Adipocyte (in vitro differentiated cells): ENCODE results near the gene SLC9A7.

Experiments used
- DNase-seq: peaks from one replicate; pipeline ENCODE4 v3.0.0-alpha.2; 2015; ENCODE audit warnings: low read depth
- H3K27me3 ChIP-seq: replicated peaks from 2 replicates; pipeline ENCODE4 v1.7.0; 2013; ENCODE audit warnings: mild to moderate bottlenecking, low read length, moderate library complexity; ENCODE audit not compliant: control insufficient read depth, insufficient read depth
- H3K36me3 ChIP-seq: 2 replicates; pipeline ENCODE4 v1.7.0; 2013; ENCODE audit warnings: low read length, mild to moderate bottlenecking, moderate library complexity; ENCODE audit not compliant: control insufficient read depth, insufficient read depth, severe bottlenecking
- H3K4me1 ChIP-seq: 2 replicates; pipeline ENCODE4 v1.7.0; 2013; ENCODE audit warnings: mild to moderate bottlenecking, low read length, moderate library complexity; ENCODE audit not compliant: control insufficient read depth, insufficient read depth
- H3K4me3 ChIP-seq: 2 replicates; pipeline ENCODE4 v1.7.0; 2013; ENCODE audit warnings: mild to moderate bottlenecking, low read length, moderate library complexity
- H3K9ac ChIP-seq: 2 replicates; pipeline ENCODE4 v1.7.0; 2013; ENCODE audit warnings: mild to moderate bottlenecking, low read length, moderate library complexity
- H3K9me3 ChIP-seq: 2 replicates; pipeline ENCODE4 v1.7.0; 2013; ENCODE audit warnings: mild to moderate bottlenecking, low read length, moderate library complexity; ENCODE audit not compliant: control insufficient read depth

Gene SLC9A7

DNA sequence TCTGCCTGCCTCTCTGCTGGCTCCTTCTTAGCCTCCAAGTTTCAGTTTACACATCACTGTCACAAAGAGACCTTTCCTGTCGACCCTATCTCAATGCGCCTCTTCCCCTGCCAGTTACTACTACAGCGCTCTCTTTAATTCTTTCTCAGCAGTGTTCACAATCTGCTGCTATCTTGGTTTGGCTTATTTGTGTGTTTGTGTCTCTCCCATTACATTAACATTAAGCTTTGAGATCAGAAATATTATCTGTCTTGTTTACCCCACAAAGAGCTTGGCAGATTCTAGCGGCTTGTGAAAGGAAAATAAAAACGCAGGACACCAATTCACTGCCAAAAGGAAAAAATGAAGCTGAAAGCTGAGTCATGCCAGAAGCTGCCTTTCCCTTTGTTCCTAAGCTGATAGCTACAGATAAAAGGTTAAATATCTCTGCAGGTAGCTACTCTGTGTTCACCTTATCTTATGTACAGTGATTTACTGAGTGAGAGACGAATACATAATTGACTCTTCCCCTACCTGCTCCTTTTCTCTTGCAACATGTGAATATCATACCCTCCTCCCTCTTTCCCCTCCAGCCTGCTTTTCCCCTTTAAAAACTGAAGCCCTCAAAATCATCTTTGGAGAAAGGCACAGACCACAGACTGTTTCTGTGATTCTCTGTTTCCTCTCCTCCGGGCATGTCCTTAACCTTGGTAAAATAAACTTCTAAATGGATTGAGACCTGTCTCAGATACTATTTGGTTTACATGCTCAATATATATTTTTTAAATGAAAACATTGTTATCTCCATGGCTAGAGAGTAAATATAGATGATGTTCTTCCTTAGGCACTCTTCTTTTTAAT lies 19.3 kb upstream of the SLC9A7 start:
- peaks cover 12% of the 10 kb centered on the region for H3K27me3 ChIP-seq
- peaks cover 9% of the 10 kb centered on the region for H3K4me1 ChIP-seq
- H3K4me3 ChIP-seq = peak overlapping the region; percentile 39
- H3K9ac ChIP-seq = peak overlapping the region; percentile 12
- peak; percentile 51 for DNase-seq
- H3K9me3 ChIP-seq = no peaks in the 10 kb centered on the region
- H3K36me3 ChIP-seq = no peaks in the 10 kb centered on the region

DNA sequence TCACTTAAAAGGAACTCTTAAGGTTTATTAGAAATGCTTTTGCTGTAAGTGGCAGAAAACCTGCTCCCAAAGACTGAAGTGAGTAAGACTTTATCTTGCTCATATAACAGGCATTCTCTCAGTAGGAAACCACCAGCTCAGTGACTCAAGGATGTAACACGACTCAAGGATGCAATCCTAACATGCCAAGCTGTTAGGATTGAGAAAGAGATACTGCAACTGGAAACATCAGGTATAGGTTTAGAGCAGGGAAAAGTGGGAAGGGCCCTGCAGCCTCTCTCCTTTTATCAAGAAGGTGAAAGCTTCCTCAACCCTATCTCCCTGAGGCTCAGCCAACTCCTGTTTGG lies 11.9 kb upstream of the SLC9A7 start:
- DNase-seq = peak; percentile 78
- peak overlapping the region; percentile 2 for H3K9ac ChIP-seq
- no peaks in the 10 kb centered on the region for H3K4me1 ChIP-seq
- no peaks in the 10 kb centered on the region for H3K9me3 ChIP-seq
- H3K36me3 ChIP-seq = no peaks in the 10 kb centered on the region
- H3K4me3 ChIP-seq = no peak overlapping the region
- H3K27me3 ChIP-seq = no peaks in the 10 kb centered on the region

DNA sequence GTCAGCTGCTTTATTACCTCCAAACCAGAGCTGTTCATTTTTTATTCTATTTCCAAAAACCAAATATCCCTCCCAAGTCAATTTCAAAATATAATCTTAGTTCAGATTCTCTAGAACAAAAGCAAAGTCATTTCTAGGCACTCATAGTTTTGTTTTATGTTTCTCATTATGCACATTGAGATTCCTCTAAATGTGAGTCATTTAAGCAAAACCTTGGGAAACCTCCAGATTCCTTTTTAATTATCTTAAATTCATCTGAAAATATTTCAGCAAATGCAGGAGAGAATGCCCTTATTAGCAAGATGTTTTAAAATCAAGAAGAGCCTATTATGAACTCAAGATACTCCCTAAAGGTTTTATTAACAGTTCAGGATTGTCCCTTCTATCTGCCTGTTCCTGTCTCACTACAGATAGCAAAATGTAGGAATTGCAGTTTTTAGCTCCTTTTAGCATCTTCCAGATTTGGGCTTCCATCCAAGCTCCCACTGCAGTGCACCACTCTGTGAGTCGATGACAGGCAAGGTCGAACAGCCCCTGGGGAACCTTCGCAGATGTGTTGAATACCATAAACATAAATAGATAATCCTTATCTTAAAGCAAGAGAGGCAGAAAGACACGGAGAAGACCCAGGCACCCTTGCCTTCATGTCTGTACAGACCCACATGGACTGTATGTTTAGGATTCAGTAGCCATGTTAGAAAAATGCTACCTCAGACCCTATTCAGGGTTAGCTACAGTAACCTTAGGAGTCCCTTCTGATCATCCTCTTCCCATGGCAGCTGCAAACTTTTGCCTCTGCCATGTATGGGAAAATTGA lies 11.3 kb upstream of the SLC9A7 start:
- H3K36me3 ChIP-seq = no peaks in the 10 kb centered on the region
- peak; percentile 66 for DNase-seq
- no peaks in the 10 kb centered on the region for H3K27me3 ChIP-seq
- H3K4me1 ChIP-seq = no peaks in the 10 kb centered on the region
- peak overlapping the region; percentile 5 for H3K4me3 ChIP-seq
- H3K9ac ChIP-seq = peak overlapping the region; percentile 2
- H3K9me3 ChIP-seq = no peaks in the 10 kb centered on the region

DNA sequence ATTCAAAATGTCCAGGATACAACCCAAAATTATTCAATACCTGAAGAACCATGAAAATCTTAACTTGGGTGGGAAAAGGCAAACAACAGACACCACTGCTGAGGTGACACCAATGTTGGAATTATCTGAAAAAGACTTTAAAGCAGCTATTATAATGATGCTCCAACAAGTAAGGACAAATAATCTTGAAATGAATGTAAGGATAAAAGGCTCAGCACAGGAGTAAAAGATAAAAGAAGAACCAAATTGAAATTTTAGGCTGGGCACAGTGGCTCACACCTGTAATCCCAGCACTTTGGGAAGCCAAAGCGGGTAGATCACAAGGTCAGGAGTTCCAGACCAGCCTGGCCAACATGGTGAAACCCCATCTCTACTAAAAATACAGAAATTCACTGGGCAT lies 4.0 kb upstream of the SLC9A7 start:
- H3K9me3 ChIP-seq = peaks cover 10% of the 10 kb centered on the region
- no peaks in the 10 kb centered on the region for H3K27me3 ChIP-seq
- H3K4me1 ChIP-seq = peaks cover 3% of the 10 kb centered on the region
- no peak overlapping the region for H3K9ac ChIP-seq
- DNase-seq = no peak
- H3K36me3 ChIP-seq = no peaks in the 10 kb centered on the region
- no peak overlapping the region for H3K4me3 ChIP-seq

DNA sequence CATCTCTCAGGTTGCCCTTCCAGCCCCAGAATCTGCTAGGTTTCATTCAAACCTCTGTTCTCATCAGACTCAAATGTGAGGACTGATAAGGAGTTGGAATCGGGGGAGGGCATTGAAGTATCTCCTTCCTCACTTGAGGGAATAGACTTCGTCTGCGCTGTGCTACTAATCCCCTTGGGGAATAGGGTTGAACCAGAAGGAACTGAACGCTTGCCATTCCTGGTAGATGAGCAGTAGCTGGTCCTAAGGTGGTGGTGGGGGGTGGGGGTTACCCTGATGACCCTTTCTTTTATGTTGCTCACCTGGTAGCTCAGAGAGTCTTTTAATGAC lies 692 bp upstream of the SLC9A7 start:
- Histone ChIP-seq H3K9ac (peak overlapping the region; percentile 11), H3K4me1 (peaks cover 3% of the 10 kb centered on the region), H3K4me3 (peak overlapping the region; percentile 78), H3K9me3 (peaks cover 10% of the 10 kb centered on the region), H3K36me3 (no peaks in the 10 kb centered on the region), H3K27me3 (no peaks in the 10 kb centered on the region)
- DNase-seq = no peak

DNA sequence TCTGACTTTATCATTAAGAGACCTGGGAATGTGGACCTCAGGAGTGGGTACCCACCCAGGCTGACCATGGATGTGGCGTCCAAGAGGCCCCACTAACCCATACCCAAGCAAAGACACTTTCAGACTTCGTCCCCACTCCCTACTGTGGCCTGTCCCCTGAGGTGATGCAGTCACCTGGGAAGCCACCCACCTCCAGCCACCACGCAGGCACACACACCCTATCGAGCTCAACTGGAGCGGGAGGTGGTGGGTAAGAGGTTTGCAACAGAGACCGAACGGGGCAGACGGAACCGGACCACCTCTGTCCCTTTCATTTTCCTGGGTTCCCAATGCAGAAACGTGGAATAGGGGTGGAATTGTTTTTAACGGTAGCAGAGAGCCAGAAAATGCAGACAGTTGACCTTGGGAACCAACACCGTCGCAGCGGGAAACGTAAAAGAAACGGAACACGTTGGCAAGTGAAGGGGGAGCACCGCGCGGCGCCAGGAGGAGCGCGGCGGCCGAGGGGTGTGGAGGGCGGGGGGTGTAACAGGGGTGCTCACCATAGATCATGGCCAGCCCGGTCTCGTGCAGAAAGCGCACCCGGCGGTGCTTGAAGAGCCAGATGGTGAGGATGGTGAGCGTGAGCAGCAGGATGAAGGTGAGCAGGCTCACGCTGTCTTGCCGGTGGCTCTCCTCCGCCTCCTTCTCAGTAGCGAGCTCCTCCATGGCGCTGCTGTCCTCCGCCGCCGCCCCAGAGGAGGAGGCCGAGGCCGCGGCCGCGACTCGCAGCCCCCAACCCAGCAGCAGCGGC lies 559 bp downstream of the SLC9A7 start:
- Histone ChIP-seq H3K9me3 (peaks cover 7% of the 10 kb centered on the region), H3K4me1 (peaks cover 3% of the 10 kb centered on the region), H3K27me3 (no peaks in the 10 kb centered on the region), H3K36me3 (no peaks in the 10 kb centered on the region), H3K9ac (peak overlapping the region; percentile 44), H3K4me3 (peak overlapping the region; percentile 78)
- peak; percentile 39 for DNase-seq

DNA sequence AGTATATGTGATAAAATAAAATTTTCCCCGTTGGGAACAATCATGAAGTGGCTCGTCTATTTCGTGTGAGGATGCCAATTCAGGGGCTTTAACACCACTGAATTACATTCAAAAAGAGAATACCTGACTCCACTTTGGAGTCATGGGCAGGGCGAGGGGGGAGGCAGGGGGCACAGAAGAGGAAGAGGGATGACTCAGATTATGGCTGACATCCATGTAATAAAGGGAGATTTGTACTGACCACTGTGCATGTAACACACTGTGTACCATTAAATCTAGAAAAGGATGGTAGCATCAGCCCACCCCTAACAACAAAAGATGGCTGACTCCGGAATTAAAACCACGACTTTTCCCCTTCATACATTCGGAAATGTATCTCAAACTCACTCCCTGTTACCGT lies 1.3 kb downstream of the SLC9A7 start:
- H3K27me3 ChIP-seq = no peaks in the 10 kb centered on the region
- no peaks in the 10 kb centered on the region for H3K36me3 ChIP-seq
- peak; percentile 4 for DNase-seq
- peaks cover 1% of the 10 kb centered on the region for H3K9me3 ChIP-seq
- peak overlapping the region; percentile 78 for H3K4me3 ChIP-seq
- no peak overlapping the region for H3K9ac ChIP-seq
- peaks cover 3% of the 10 kb centered on the region for H3K4me1 ChIP-seq

DNA sequence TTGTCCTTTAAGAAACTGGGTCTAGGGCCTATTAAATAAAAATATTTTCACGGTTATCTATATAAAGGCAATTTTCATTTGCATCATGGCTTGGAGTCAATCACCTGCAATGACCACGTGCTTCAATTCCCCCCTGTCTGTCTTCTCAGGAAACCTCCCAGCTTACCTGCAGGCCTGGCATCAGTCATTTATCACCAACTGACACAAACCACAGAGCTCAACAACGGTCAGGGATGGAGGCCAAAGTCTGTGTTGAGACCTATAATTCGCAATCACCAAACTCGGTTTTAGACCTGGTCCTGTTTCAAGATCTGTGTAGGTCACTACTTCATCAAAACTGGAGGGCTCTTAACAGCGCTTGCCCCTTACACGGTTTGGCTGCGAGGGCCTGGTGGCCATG lies 1.9 kb downstream of the SLC9A7 start:
- H3K4me1 ChIP-seq = peaks cover 3% of the 10 kb centered on the region
- no peak overlapping the region for H3K9ac ChIP-seq
- H3K9me3 ChIP-seq = no peaks in the 10 kb centered on the region
- no peaks in the 10 kb centered on the region for H3K36me3 ChIP-seq
- no peak overlapping the region for H3K4me3 ChIP-seq
- DNase-seq = no peak
- H3K27me3 ChIP-seq = no peaks in the 10 kb centered on the region

DNA sequence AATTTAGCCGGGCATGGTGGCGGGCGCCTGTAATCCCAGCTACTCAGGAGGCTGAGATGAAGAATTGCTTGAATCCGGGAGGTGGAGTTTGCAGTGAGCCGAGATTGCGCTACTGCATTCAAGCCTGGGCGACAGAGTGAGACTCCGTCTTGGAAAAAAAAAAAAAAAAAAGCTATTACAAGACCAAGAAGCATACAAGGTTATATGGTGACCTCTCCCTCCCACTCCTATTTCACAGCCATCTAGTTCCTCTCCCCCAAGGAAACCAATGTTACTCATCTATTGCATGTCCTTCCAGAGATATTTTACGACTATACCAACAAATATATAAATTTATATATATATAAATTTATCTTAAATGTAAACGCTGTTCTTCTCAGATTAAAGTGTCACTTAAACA lies 3.2 kb downstream of the SLC9A7 start:
- no peak overlapping the region for H3K4me3 ChIP-seq

DNA sequence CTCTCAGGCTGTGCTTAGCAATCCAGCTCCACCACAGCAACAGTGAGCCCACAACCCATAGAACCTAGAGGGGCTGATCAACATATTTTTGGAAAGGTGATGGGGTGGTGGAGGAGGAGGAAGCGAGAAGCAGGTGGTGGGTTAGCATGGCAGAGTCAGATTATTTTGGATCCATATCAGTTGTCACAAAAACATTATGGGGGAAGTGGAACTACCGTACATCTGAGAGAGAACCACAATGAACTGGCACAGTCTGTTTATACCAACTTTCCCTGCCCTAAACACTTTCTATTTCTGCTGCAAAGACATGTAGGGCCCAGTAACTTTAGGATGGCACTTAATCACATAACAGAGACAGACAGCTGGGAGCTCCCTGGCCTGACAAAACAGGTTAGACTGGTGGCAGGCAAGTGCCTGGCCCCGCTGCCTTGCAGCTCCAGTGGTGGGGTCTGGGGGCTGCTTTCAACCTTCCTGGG lies 4.3 kb downstream of the SLC9A7 start:
- H3K27me3 ChIP-seq = no peaks in the 10 kb centered on the region
- no peaks in the 10 kb centered on the region for H3K36me3 ChIP-seq
- no peak overlapping the region for H3K9ac ChIP-seq
- H3K9me3 ChIP-seq = no peaks in the 10 kb centered on the region
- no peak for DNase-seq
- H3K4me3 ChIP-seq = no peak overlapping the region
- H3K4me1 ChIP-seq = peaks cover under 1% of the 10 kb centered on the region

More for the DNA sequence above, 3.2 kb downstream of the SLC9A7 start:
- Histone ChIP-seq H3K9me3 (no peaks in the 10 kb centered on the region), H3K4me1 (peaks cover 3% of the 10 kb centered on the region), H3K27me3 (no peaks in the 10 kb centered on the region), H3K36me3 (no peaks in the 10 kb centered on the region), H3K9ac (no peak overlapping the region)
- no peak for DNase-seq

DNA sequence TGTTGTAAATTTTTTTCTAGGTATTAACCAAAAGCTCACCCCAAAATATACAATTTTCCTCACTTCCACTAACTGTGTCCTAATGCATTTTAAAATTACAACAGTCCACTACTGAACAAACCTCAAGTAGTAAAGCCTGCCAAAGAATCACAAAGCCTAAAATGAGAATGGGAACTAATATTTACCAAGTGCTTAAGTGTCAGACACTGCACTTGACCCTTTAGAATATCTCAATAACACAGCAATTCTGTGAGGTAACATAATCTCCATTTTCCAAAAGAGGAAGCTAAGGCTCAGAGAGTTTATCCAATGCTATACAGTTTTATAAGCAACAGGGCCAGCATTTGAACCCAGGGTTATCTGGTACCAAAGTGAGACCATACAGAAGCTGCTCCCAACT lies 4.9 kb downstream of the SLC9A7 start:
- Histone ChIP-seq H3K4me3 (no peak overlapping the region), H3K36me3 (no peaks in the 10 kb centered on the region), H3K9ac (no peak overlapping the region), H3K4me1 (no peaks in the 10 kb centered on the region), H3K9me3 (no peaks in the 10 kb centered on the region), H3K27me3 (no peaks in the 10 kb centered on the region)
- DNase-seq = no peak
